Stimulated activated naive B cell treated with anti-CD40 and anti-IgM and Interleukin-4, amounts not matched to agents 10 μg/mL and 1 μg/mL and 100 μg/mL, for 72 hours (primary cell): ENCODE results near the gene CNNM3.

Source experiments
- ATAC-seq, 2 donors: fragments of 150-1000 bp; cut with Tn5 transposase; replicated peaks; 2 replicates each; pipeline ENCODE4 v1.10.0; 2021; ENCODE audit warnings: moderate library complexity in 1 of 2
- DNase-seq: peaks from one replicate; pipeline ENCODE4 v3.0.0; 2021
- H3K27ac Mint-ChIP-seq: one replicate; pipeline ENCODE4 v1.8.0; 2022; ENCODE audit warnings: mild to moderate bottlenecking, mixed read lengths
- H3K27me3 Mint-ChIP-seq, 2 donors: one replicate each; pipeline ENCODE4 v1.8.0; 2022; ENCODE audit warnings: mixed read lengths in 2 of 2
- H3K36me3 Mint-ChIP-seq, 2 donors: one replicate each; pipeline ENCODE4 v1.8.0; 2022; ENCODE audit warnings: mixed read lengths in 2 of 2, mild to moderate bottlenecking in 1 of 2
- H3K4me1 Mint-ChIP-seq, 2 donors: one replicate each; pipeline ENCODE4 v1.8.0; 2022; ENCODE audit warnings: mixed read lengths in 2 of 2, mild to moderate bottlenecking in 1 of 2
- H3K4me3 Mint-ChIP-seq, 2 donors: one replicate each; pipeline ENCODE4 v1.8.0; 2022; ENCODE audit warnings: mild to moderate bottlenecking in 2 of 2, mixed read lengths in 2 of 2, moderate library complexity in 1 of 2
- H3K9me3 Mint-ChIP-seq, 2 donors: one replicate each; pipeline ENCODE4 v1.8.0; 2022; ENCODE audit warnings: mixed read lengths in 2 of 2, mild to moderate bottlenecking in 1 of 2

The CNNM3 gene

GRCh38 chr2:96874198-96874831, 58.2 kb downstream of the CNNM3 start:
- H3K27ac Mint-ChIP-seq, result peak overlapping the region; percentile 98
- no peaks in the 10 kb centered on the region for H3K9me3 Mint-ChIP-seq
- no peaks in the 10 kb centered on the region for H3K27me3 Mint-ChIP-seq
- H3K36me3 Mint-ChIP-seq, result peaks cover 0 to 9% of the 10 kb centered on the region in 2 donors
- DNase-seq, result peak; percentile 91
- ATAC-seq, result peak; percentile 88 to 89
- peak overlapping the region; percentile 51 to 73 for H3K4me3 Mint-ChIP-seq
- H3K4me1 Mint-ChIP-seq, result peaks cover 42 to 66% of the 10 kb centered on the region in 2 donors

- H3K4me1 Mint-ChIP-seq, result peaks cover 45 to 62% of the 10 kb centered on the region in 2 donors
Observed at GRCh38 chr2:96875498-96876268, 59.6 kb downstream of the CNNM3 start.

GRCh38 chr2:96876269-96877041, 60.4 kb downstream of the CNNM3 start:
- Mint-ChIP-seq H3K27ac (peak overlapping the region; percentile 98), H3K9me3 (no peaks in the 10 kb centered on the region), H3K4me1 (peaks cover 42 to 64% of the 10 kb centered on the region in 2 donors), H3K4me3 (no peak overlapping the region), H3K36me3 (peaks cover 0 to 4% of the 10 kb centered on the region in 2 donors), H3K27me3 (peaks cover 0 to 12% of the 10 kb centered on the region in 2 donors)
- DNase-seq, result no peak
- ATAC-seq, result no peak

More at GRCh38 chr2:96875498-96876268, 59.6 kb downstream of the CNNM3 start:
- ATAC-seq (no peak), DNase-seq (no peak)
- Mint-ChIP-seq H3K27ac (peak overlapping the region; percentile 98), H3K27me3 (peaks cover 0 to 7% of the 10 kb centered on the region in 2 donors), H3K4me3 (peak overlapping the region; percentile 51 to 73), H3K36me3 (peaks cover 0 to 6% of the 10 kb centered on the region in 2 donors), H3K9me3 (no peaks in the 10 kb centered on the region)

- DNase-seq (no peak), ATAC-seq (no peak)
- peaks cover 0 to 4% of the 10 kb centered on the region in 2 donors for H3K36me3 Mint-ChIP-seq
- H3K4me3 Mint-ChIP-seq, result no peak overlapping the region
- peaks cover 42 to 63% of the 10 kb centered on the region in 2 donors for H3K4me1 Mint-ChIP-seq
- H3K27ac Mint-ChIP-seq, result peak overlapping the region; percentile 98
- no peaks in the 10 kb centered on the region for H3K9me3 Mint-ChIP-seq
- peaks cover 0 to 15% of the 10 kb centered on the region in 2 donors for H3K27me3 Mint-ChIP-seq
Observed at GRCh38 chr2:96877042-96877451, 61.0 kb downstream of the CNNM3 start.

- H3K4me3 Mint-ChIP-seq, result no peak overlapping the region
- peak overlapping the region; percentile 59 for H3K27ac Mint-ChIP-seq
- peaks cover 41 to 57% of the 10 kb centered on the region in 2 donors for H3K4me1 Mint-ChIP-seq
- H3K36me3 Mint-ChIP-seq, result peaks cover 0 to 4% of the 10 kb centered on the region in 2 donors
- H3K9me3 Mint-ChIP-seq, result no peaks in the 10 kb centered on the region
- peaks cover 0 to 15% of the 10 kb centered on the region in 2 donors for H3K27me3 Mint-ChIP-seq
- no peak for DNase-seq
- no peak for ATAC-seq
Observed at GRCh38 chr2:96877631-96878092, 61.6 kb downstream of the CNNM3 start.

GRCh38 chr2:96878171-96878570, 62.1 kb downstream of the CNNM3 start:
- Mint-ChIP-seq H3K27ac (no peak overlapping the region), H3K4me1 (peaks cover 37 to 52% of the 10 kb centered on the region in 2 donors), H3K9me3 (no peaks in the 10 kb centered on the region), H3K36me3 (peaks cover 0 to under 1% of the 10 kb centered on the region in 2 donors), H3K4me3 (no peak overlapping the region), H3K27me3 (peaks cover 0 to 15% of the 10 kb centered on the region in 2 donors)
- ATAC-seq (no peak), DNase-seq (no peak)

- Mint-ChIP-seq H3K9me3 (no peaks in the 10 kb centered on the region), H3K36me3 (no peaks in the 10 kb centered on the region), H3K27me3 (peaks cover 0 to 17% of the 10 kb centered on the region in 2 donors), H3K4me3 (no peak overlapping the region), H3K27ac (peak overlapping the region; percentile 42), H3K4me1 (peaks cover 33 to 44% of the 10 kb centered on the region in 2 donors)
- DNase-seq, result no peak
- no peak for ATAC-seq
Observed at GRCh38 chr2:96878796-96879544, 62.9 kb downstream of the CNNM3 start.

- DNase-seq (no peak), ATAC-seq (no peak)
- H3K4me1 Mint-ChIP-seq, result peaks cover 27 to 37% of the 10 kb centered on the region in 2 donors
- peaks cover 0 to 23% of the 10 kb centered on the region in 2 donors for H3K27me3 Mint-ChIP-seq
- no peaks in the 10 kb centered on the region for H3K36me3 Mint-ChIP-seq
- no peaks in the 10 kb centered on the region for H3K9me3 Mint-ChIP-seq
- no peak overlapping the region for H3K4me3 Mint-ChIP-seq
- H3K27ac Mint-ChIP-seq, result no peak overlapping the region
Observed at GRCh38 chr2:96879545-96880040, 63.5 kb downstream of the CNNM3 start.

- H3K27ac Mint-ChIP-seq, result no peak overlapping the region
- ATAC-seq, result no peak
- H3K4me3 Mint-ChIP-seq, result no peak overlapping the region
- H3K9me3 Mint-ChIP-seq, result no peaks in the 10 kb centered on the region
- peaks cover 0 to 30% of the 10 kb centered on the region in 2 donors for H3K27me3 Mint-ChIP-seq
- no peaks in the 10 kb centered on the region for H3K36me3 Mint-ChIP-seq
- no peak for DNase-seq
- peaks cover 17 to 24% of the 10 kb centered on the region in 2 donors for H3K4me1 Mint-ChIP-seq
Observed at GRCh38 chr2:96880891-96881273, 64.8 kb downstream of the CNNM3 start.

- Mint-ChIP-seq H3K9me3 (no peaks in the 10 kb centered on the region), H3K36me3 (no peaks in the 10 kb centered on the region), H3K27ac (no peak overlapping the region), H3K4me3 (no peak overlapping the region), H3K4me1 (peaks cover 17 to 22% of the 10 kb centered on the region in 2 donors), H3K27me3 (peaks cover 0 to 30% of the 10 kb centered on the region in 2 donors)
- ATAC-seq (no peak), DNase-seq (no peak)
Observed at GRCh38 chr2:96881349-96882195, 65.5 kb downstream of the CNNM3 start.

- no peaks in the 10 kb centered on the region for H3K9me3 Mint-ChIP-seq
- no peak for DNase-seq
- no peak overlapping the region for H3K27ac Mint-ChIP-seq
- H3K4me1 Mint-ChIP-seq, result peaks cover 18 to 21% of the 10 kb centered on the region in 2 donors
- no peak overlapping the region for H3K4me3 Mint-ChIP-seq
- H3K36me3 Mint-ChIP-seq, result no peaks in the 10 kb centered on the region
- peaks cover 0 to 30% of the 10 kb centered on the region in 2 donors for H3K27me3 Mint-ChIP-seq
- ATAC-seq, result no peak
Observed at GRCh38 chr2:96882230-96882629, 66.2 kb downstream of the CNNM3 start.

GRCh38 chr2:96882906-96883305, 66.8 kb downstream of the CNNM3 start:
- no peak overlapping the region for H3K27ac Mint-ChIP-seq

GRCh38 chr2:96883306-96883705, 67.2 kb downstream of the CNNM3 start:
- Mint-ChIP-seq H3K27ac (no peak overlapping the region), H3K9me3 (no peaks in the 10 kb centered on the region), H3K27me3 (peaks cover 0 to 30% of the 10 kb centered on the region in 2 donors), H3K36me3 (no peaks in the 10 kb centered on the region), H3K4me1 (peaks cover 23 to 25% of the 10 kb centered on the region in 2 donors), H3K4me3 (no peak overlapping the region)
- no peak for DNase-seq
- no peak for ATAC-seq

More at GRCh38 chr2:96882906-96883305, 66.8 kb downstream of the CNNM3 start:
- Mint-ChIP-seq H3K4me3 (no peak overlapping the region), H3K27me3 (peaks cover 0 to 30% of the 10 kb centered on the region in 2 donors), H3K4me1 (peaks cover 21 to 25% of the 10 kb centered on the region in 2 donors), H3K9me3 (no peaks in the 10 kb centered on the region), H3K36me3 (no peaks in the 10 kb centered on the region)
- ATAC-seq (no peak), DNase-seq (no peak)
